ENCODE results near the gene ARHGEF19. TPM values are rescaled to one million over a fixed set of nuclear protein-coding genes. Genes with fewer than 3 reads are reported as not detected.

ARHGEF19 gene
- total and polyA plus RNA-seq, 2 of the 13 experiments (the other 11 are each of a cell fraction or from before 2014, with no cell fraction given), result 1.7 to 1.8 TPM

GRCh38 chr1:16181887-16182719 lies 30.3 kb downstream of the ARHGEF19 start (continued):
- peak; percentile 84; the same call in 1 of the 2 replicates for TF ChIP-seq ETV5 (CRISPR knock-in tag; IDR thresholded peaks at IDR 0.05; ENCODE audit: borderline replicate concordance)
- no peak for TF ChIP-seq RBAK (CRISPR knock-in tag; IDR thresholded peaks at IDR 0.05)
- no peak for TF ChIP-seq SRSF4 (IDR thresholded peaks at IDR 0.05; ENCODE audit: low read depth, low read length, poor library complexity, severe bottlenecking)
- TF ChIP-seq ZNF235 (CRISPR knock-in tag; IDR thresholded peaks at IDR 0.05; ENCODE audit: borderline replicate concordance), result no peak
- peak; percentile 56; the same call in 1 of the 2 replicates for TF ChIP-seq HOXA3 (CRISPR knock-in tag; IDR thresholded peaks at IDR 0.05)
- TF ChIP-seq ZNF124 (CRISPR knock-in tag; IDR thresholded peaks at IDR 0.05), result no peak
- peak; percentile 82; the same call in 1 of the 2 replicates for TF ChIP-seq ZBTB3 (CRISPR knock-in tag; IDR thresholded peaks at IDR 0.05; ENCODE audit: borderline replicate concordance, low read depth)
- TF ChIP-seq CSRNP1 (CRISPR knock-in tag; IDR thresholded peaks at IDR 0.05), result no peak
- peak; percentile 37; the same call in 1 of the 2 replicates for TF ChIP-seq CBX5 (CRISPR knock-in tag; IDR thresholded peaks at IDR 0.05; ENCODE audit: borderline replicate concordance)
- 0 out of 2 replicates have a peak, but pooled peaks have one; percentile 39 for TF ChIP-seq ZNF768 (CRISPR knock-in tag; IDR thresholded peaks at IDR 0.05)
- no peak for TF ChIP-seq PBX2 (CRISPR knock-in tag; IDR thresholded peaks at IDR 0.05)
- no peak for TF ChIP-seq BHLHE40 (IDR thresholded peaks at IDR 0.05; ENCODE audit: low read length)
- peak; percentile 73; the same call in 1 of the 2 replicates for TF ChIP-seq SMAD3 (CRISPR knock-in tag; IDR thresholded peaks at IDR 0.05)
- no peak for TF ChIP-seq CC2D1A (CRISPR knock-in tag; IDR thresholded peaks at IDR 0.05)
- TF ChIP-seq CREM (IDR thresholded peaks at IDR 0.05), result peak; percentile 65; the same call in 1 of the 2 replicates
- TF ChIP-seq CREM (CRISPR knock-in tag; IDR thresholded peaks at IDR 0.05), result no peak
- TF ChIP-seq ELF4 (CRISPR knock-in tag; IDR thresholded peaks at IDR 0.05; ENCODE audit: borderline replicate concordance), result no peak
- no peak for TF ChIP-seq ZBTB4 (CRISPR knock-in tag; IDR thresholded peaks at IDR 0.05; ENCODE audit: borderline replicate concordance)
- no peak for TF ChIP-seq ZNF839 (CRISPR knock-in tag; IDR thresholded peaks at IDR 0.05; ENCODE audit: borderline replicate concordance)
- no peak for TF ChIP-seq ZNF510 (CRISPR knock-in tag; IDR thresholded peaks at IDR 0.05; ENCODE audit: low read depth)
- no peak; the same call in 1 of the 2 replicates for TF ChIP-seq ARHGAP35 (CRISPR knock-in tag; IDR thresholded peaks at IDR 0.05; ENCODE audit: borderline replicate concordance)
- peak; percentile 95 for TF ChIP-seq HNRNPL (IDR thresholded peaks at IDR 0.05; ENCODE audit: low read depth, low read length)
- no peak for TF ChIP-seq CENPX (CRISPR knock-in tag; IDR thresholded peaks at IDR 0.05)

All from HepG2 (cell line).